HG02642 (cell line): ENCODE measurements around the gene TCF4.

Experiments used
- ATAC-seq: cut with Tn5 transposase; IDR thresholded peaks from one replicate; pipeline ENCODE4 v1.9.1; 2021; ENCODE audit warnings: mild to moderate bottlenecking; ENCODE audit not compliant: unreplicated experiment, poor library complexity

Gene TCF4

DNA sequence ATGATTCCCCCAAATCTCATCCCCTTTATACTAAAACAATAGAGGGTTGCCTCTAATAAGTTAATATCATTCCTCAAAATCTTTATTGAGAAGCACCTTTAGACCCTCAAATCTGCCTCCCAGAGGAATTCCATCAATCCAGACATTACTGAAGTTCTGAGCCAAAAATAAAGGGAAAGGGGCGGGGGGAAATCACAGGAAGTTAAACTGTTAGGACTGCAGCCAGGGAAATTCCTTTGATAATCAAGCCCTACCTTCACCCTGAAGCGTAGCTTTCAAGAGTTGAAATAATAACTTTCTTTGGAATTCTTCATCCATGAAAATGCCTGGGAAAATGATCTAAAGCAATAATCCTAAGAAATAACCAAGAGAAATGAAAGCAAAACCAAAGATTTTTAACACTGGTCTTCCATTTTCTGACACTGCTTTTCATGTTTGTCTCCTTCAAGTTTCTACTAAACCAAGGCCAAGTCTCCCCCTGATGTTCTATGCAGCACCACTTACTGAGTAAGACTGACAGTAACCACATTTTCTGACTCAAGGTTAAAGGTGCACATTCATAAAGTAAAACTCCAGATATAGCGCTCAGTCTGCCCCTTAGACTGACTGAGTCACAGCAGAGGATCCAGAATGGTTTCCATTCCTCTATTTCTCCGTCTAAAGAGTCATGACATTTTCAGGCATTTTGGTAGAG, 78.2 kb downstream of the TCF4 start:
- peak; percentile 92 for ATAC-seq

DNA sequence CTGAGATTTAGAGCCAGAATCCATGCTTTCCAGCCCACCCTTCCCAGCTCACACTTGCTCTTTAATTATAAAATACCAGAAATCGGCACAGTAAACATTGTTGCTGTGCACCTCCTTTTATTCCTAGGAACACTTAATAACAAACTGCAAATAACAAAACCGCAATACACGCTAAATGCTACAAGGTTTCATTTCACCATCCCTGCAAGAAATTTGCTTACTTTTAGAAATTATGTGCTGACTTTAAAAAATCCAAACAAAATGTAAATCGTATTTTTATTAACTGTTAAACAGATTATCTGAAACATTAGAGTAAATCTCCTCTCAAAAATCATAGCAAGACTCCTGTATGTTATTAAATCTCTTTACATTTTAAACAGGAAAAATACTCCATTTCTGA, 79.3 kb downstream of the TCF4 start:
- ATAC-seq = no peak

DNA sequence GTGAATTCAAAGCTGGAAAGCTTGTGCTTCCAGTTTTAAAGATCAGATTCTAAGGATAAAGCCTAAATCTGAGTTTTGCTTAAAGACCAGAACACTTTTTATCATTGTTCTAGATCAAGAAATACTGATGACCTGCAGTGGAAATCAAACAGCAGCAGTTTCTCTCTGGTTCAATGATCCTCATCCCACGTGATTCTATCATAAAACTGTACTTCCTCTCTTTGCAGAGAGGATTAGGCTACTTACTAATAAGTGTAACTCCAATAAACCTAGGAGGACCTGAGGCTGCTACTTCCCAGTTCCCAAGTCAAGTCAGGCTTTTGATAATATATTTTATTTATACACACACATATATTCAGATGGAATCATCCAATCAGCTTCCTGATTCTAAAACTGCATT, 81.9 kb downstream of the TCF4 start:
- no peak for ATAC-seq

- no peak for ATAC-seq
Observed at GRCh38 chr18:55504808-55505207, 83.2 kb downstream of the TCF4 start.

DNA sequence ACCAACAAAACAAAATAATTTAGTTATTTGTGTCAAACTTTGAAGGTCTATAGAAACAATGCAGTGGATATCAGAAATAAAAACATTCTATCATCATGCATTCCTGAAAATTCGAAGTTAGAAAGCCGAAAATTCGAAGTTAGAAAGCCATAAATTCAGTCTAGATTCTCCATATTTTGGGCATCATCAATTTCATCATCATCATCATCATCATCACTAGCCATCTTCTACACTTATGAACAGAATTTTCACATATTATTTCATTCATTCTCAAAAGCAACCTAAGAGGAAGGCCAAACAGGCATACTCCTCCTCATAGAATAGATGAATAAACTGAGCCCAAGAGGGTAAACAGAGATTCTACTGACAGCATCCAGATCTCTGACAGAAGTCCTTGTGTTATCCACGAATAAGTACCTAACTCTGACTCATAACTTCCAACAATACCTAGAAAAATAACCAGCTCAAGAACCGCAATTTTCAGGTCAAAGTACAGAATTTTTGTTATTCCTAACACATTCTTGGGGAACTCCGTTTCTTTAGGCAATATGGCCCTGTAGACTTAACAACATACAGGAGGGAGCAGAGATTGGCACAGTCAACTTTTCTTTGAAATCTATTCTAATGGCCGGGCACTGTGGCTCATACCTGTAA, 84.7 kb downstream of the TCF4 start:
- ATAC-seq = no peak

- no peak for ATAC-seq
Observed at GRCh38 chr18:55501982-55502710, 85.8 kb downstream of the TCF4 start.

DNA sequence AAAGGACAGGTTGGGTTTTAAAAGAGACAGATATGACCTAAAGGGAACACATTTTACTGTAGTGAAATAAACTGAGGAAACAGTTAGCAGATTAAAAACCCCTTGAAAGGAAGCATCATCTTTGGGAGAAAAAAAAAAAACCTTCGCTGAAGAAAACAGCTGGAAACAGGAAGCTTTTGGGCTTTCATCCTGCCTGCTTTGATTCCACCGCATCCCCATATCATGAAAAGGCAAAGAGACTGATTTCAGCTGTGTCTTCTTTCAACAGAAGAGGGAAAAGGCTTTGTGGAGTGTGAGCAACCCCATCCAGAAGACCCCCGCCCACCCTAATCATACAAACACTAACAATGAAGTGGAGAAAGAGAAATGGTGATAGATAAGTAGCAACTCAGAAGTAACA, 86.4 kb downstream of the TCF4 start:
- no peak for ATAC-seq

GRCh38 chr18:55500316-55501086, 87.5 kb downstream of the TCF4 start:
- no peak for ATAC-seq

- no peak for ATAC-seq
Observed at GRCh38 chr18:55499526-55499925, 88.5 kb downstream of the TCF4 start.

DNA sequence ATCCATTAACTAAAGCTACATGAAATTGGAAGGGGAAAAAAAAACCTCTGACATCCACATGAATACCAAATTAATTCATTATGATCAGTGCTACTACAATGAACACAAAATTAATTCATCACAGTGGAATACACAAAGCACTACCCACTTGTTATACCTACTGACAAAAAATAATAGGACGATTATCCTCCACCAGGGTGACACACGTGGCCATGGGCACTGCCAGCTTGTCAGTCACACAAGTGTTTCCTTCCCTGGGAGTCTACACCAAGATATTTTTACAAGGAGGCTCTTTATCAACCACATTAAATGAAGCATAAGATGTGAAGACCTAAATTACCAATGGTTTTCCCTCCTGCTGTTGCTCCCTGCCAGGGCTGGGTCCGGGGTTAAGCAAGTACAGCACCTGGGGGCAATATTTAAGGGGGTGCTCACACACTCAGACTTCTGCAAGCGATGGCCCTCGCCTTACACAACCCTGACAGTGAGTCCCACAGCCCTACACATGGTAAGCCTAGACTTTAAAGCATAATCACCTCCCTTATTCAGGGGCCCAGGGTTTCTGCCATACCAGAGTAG, 90.1 kb downstream of the TCF4 start:
- ATAC-seq = no peak

- ATAC-seq = no peak
Observed at GRCh38 chr18:55494899-55495298, 93.1 kb downstream of the TCF4 start.

- no peak for ATAC-seq
Observed at GRCh38 chr18:55494441-55494840, 93.6 kb downstream of the TCF4 start.

- no peak for ATAC-seq
Observed at GRCh38 chr18:55491616-55492015, 96.4 kb downstream of the TCF4 start.

GRCh38 chr18:55489034-55489986, 98.7 kb downstream of the TCF4 start:
- ATAC-seq = peak; percentile 80

DNA sequence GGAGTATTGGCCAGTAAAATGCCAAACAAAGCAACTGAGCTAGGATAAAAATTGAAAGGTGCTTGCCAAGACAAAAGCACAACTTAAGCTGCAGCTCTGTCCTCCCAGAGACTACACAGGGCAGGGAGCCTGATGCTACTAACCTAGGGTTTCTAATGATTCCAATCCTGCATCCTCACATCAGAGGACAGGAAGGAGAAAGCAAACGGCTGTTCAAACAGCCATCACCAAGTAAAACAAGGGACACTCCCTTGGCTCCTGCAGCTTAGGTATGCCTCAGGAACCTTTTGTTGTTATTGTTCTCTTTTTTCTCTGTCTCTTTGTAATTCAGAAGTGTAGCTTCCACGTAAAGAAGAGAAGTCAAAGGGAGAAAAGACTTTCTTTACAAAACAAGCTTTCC, 99.5 kb downstream of the TCF4 start:
- ATAC-seq = no peak

DNA sequence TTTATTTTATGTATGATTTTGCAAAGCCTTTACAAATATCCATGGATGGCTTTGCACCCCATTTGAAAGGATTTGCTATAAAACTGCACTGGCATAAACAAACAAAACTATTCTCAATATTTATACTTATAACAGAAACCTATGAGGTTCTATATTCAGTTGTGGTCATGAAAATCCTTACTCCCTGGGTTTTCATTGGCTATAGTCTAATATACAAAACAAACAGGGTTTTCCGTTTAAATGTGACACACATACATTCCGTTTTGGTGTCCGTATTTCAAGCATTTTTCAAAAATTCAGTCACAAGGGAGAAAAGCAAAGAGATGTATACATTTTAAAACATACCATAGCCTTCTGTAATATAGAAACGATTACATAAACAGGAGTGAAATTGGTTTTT, 100.0 kb downstream of the TCF4 start:
- no peak for ATAC-seq

- ATAC-seq = no peak
Observed at GRCh38 chr18:55486936-55487335, 101.1 kb downstream of the TCF4 start.

- ATAC-seq = no peak
Observed at GRCh38 chr18:55485666-55486065, 102.3 kb downstream of the TCF4 start.

DNA sequence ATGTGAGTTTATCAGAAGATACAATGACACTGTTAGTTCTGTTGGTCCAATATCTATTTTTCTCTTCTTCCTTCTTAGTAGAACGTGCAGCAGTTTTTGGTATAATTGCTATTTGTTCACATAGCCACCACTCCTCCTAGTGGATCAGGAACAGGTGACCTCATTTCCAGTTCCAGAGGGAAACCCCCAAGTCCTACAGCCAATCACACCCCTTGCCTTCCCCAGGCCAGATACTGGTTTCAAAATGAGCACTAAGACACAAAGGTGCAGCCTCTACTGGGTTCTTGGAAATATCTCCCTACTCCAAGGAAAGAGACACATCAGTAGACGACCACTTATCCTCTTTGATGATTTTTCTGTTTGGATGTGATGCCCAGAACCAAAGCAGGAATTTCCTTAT, 103.2 kb downstream of the TCF4 start:
- no peak for ATAC-seq
